ENCODE measurements around the gene OCA2.

- TF ChIP-seq CTCF (IDR thresholded peaks at IDR 0.05) (no peak), EP300 (IDR thresholded peaks at IDR 0.05) (no peak)
These were observed 6.7 kb upstream of the OCA2 start for GRCh38 chr15:28105793-28106192.
